ENCODE measurements around the gene E2F8. TPM values are rescaled to one million over a fixed set of nuclear protein-coding genes. Genes with fewer than 3 reads are reported as not detected.
A peak's percentile ranks its signal among the peaks of the same experiment; 100 is the strongest.

E2F8 gene
- total RNA-seq, 2 donors from 2014 or later: 10.5 to 12.2 TPM

DNA sequence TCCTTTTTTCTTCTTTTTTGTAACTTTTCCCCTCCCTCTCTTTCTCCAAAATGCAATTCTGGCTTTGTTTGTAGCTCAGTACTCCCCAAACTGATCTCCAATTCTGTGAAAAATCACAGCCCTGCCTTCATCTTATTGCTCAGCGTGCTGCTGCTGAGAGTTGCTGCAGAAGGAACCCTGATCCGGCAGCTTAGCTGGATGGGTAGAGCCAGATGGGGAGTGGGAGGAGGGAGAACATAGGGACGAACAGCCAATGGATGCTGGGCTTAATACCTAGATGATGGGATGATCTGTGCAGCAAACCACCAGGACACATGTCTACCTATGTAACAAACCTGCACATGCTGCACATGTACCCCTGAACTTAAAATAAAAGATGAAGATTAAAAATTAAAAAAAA, 47.5 kb upstream of the E2F8 start:
- Mint-ChIP-seq H3K4me3 (no peak overlapping the region), H3K4me1 (peaks cover 30% of the 10 kb centered on the region), H3K27ac (no peak overlapping the region), H3K36me3 (ENCODE audit: low read depth) (no peaks in the 10 kb centered on the region), H3K27me3 (ENCODE audit: insufficient read depth) (no peaks in the 10 kb centered on the region), H3K9me3 (no peaks in the 10 kb centered on the region)
- no peak overlapping the region for H3K4me3 ChIP-seq (ENCODE audit: low read length)
- H3K27ac ChIP-seq (ENCODE audit: low read depth, low read length): no peak overlapping the region
- H3K9ac ChIP-seq (ENCODE audit: extremely low read depth, low read length, poor library complexity, severe bottlenecking): no peak overlapping the region
- 93 to 100% methylated on average over 1 to 3 of the region's 3 CpGs for whole genome bisulfite sequencing, 2 experiments (ENCODE audit: insufficient coverage in 1 of 2, insufficient read length in 1 of 2)
- no peaks in the 10 kb centered on the region for H3K9me3 ChIP-seq (ENCODE audit: control insufficient read depth, low read length)
- no peak for DNase-seq
- H3K36me3 ChIP-seq (ENCODE audit: control insufficient read depth, insufficient read depth, low read length): no peaks in the 10 kb centered on the region
- no peaks in the 10 kb centered on the region for H3K27me3 ChIP-seq (ENCODE audit: control insufficient read depth, insufficient read depth, low read length, poor library complexity, severe bottlenecking)
- TF ChIP-seq, protein P1, sequence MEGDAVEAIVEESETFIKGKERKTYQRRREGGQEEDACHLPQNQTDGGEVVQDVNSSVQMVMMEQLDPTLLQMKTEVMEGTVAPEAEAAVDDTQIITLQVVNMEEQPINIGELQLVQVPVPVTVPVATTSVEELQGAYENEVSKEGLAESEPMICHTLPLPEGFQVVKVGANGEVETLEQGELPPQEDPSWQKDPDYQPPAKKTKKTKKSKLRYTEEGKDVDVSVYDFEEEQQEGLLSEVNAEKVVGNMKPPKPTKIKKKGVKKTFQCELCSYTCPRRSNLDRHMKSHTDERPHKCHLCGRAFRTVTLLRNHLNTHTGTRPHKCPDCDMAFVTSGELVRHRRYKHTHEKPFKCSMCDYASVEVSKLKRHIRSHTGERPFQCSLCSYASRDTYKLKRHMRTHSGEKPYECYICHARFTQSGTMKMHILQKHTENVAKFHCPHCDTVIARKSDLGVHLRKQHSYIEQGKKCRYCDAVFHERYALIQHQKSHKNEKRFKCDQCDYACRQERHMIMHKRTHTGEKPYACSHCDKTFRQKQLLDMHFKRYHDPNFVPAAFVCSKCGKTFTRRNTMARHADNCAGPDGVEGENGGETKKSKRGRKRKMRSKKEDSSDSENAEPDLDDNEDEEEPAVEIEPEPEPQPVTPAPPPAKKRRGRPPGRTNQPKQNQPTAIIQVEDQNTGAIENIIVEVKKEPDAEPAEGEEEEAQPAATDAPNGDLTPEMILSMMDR (conservative IDR thresholded peaks at IDR 0.05): no peak
- H3K4me1 ChIP-seq (ENCODE audit: control insufficient read depth, insufficient read depth, low read length): peaks cover 11% of the 10 kb centered on the region

- H3K27me3 ChIP-seq (ENCODE audit: control insufficient read depth, insufficient read depth, low read length, poor library complexity, severe bottlenecking): no peaks in the 10 kb centered on the region
- Mint-ChIP-seq H3K27ac (no peak overlapping the region), H3K27me3 (ENCODE audit: insufficient read depth) (no peaks in the 10 kb centered on the region), H3K9me3 (no peaks in the 10 kb centered on the region), H3K4me1 (peaks cover 30% of the 10 kb centered on the region), H3K36me3 (ENCODE audit: low read depth) (no peaks in the 10 kb centered on the region), H3K4me3 (no peak overlapping the region)
- H3K4me3 ChIP-seq (ENCODE audit: low read length): no peak overlapping the region
- no peaks in the 10 kb centered on the region for H3K36me3 ChIP-seq (ENCODE audit: control insufficient read depth, insufficient read depth, low read length)
- H3K27ac ChIP-seq (ENCODE audit: low read depth, low read length): no peak overlapping the region
- TF ChIP-seq, protein P1 (conservative IDR thresholded peaks at IDR 0.05): no peak
- DNase-seq: no peak
- H3K9ac ChIP-seq (ENCODE audit: extremely low read depth, low read length, poor library complexity, severe bottlenecking): no peak overlapping the region
- no peaks in the 10 kb centered on the region for H3K9me3 ChIP-seq (ENCODE audit: control insufficient read depth, low read length)
- 90 to 91% methylated on average over 3 to 4 of the region's 4 CpGs for WGBS, 2 experiments (ENCODE audit: insufficient coverage in 1 of 2, insufficient read length in 1 of 2)
- H3K4me1 ChIP-seq (ENCODE audit: control insufficient read depth, insufficient read depth, low read length): peaks cover 11% of the 10 kb centered on the region
Measured at GRCh38 chr11:19286411-19286810, 45.7 kb upstream of the E2F8 start.

DNA sequence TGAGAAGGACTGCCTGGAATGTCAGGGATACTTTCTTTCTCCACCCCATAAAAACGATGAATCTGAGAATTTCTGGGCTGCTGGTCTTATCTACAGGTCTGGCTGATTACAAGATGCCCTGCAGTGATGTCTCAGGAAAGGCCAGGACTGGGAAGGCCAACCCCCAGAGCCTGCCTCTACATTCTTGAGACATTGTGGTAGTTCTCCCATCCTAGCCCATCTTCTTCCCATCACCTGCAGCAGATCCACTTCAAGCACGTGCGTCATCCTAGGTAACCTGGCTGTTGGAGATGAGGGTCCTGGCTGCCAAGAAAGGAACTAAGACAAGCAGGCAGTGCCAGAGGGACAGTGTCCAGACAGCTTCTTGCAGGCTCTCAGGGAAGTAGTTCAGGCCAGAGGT, 44.1 kb upstream of the E2F8 start:
- no peaks in the 10 kb centered on the region for H3K36me3 ChIP-seq (ENCODE audit: control insufficient read depth, insufficient read depth, low read length)
- peak overlapping the region; percentile 73 for H3K27ac Mint-ChIP-seq
- H3K27ac ChIP-seq (ENCODE audit: low read depth, low read length): no peak overlapping the region
- H3K9me3 Mint-ChIP-seq: no peaks in the 10 kb centered on the region
- peak; percentile 69 for DNase-seq
- peaks cover 34% of the 10 kb centered on the region for H3K4me1 Mint-ChIP-seq
- no peak overlapping the region for H3K9ac ChIP-seq (ENCODE audit: extremely low read depth, low read length, poor library complexity, severe bottlenecking)
- H3K9me3 ChIP-seq (ENCODE audit: control insufficient read depth, low read length): no peaks in the 10 kb centered on the region
- H3K27me3 Mint-ChIP-seq (ENCODE audit: insufficient read depth): no peaks in the 10 kb centered on the region
- no peak overlapping the region for H3K4me3 ChIP-seq (ENCODE audit: low read length)
- H3K27me3 ChIP-seq (ENCODE audit: control insufficient read depth, insufficient read depth, low read length, poor library complexity, severe bottlenecking): no peaks in the 10 kb centered on the region
- H3K4me3 Mint-ChIP-seq: no peak overlapping the region
- H3K4me1 ChIP-seq (ENCODE audit: control insufficient read depth, insufficient read depth, low read length): peaks cover 12% of the 10 kb centered on the region
- TF ChIP-seq, protein P1 (conservative IDR thresholded peaks at IDR 0.05): no peak
- 77 to 79% methylated on average over 3 of the region's 3 CpGs for WGBS, 2 experiments (ENCODE audit: insufficient coverage in 1 of 2, insufficient read length in 1 of 2)
- H3K36me3 Mint-ChIP-seq (ENCODE audit: low read depth): no peaks in the 10 kb centered on the region

Measured in endodermal cell (in vitro differentiated cells).